Measurements from ENCODE around the gene DESI1.
"Not testable (repeated sequence)": the region's sequence is repeated elsewhere in the genome, so short reads cannot be mapped to it uniquely, and the experiment has no call there.

Gene DESI1

DNA sequence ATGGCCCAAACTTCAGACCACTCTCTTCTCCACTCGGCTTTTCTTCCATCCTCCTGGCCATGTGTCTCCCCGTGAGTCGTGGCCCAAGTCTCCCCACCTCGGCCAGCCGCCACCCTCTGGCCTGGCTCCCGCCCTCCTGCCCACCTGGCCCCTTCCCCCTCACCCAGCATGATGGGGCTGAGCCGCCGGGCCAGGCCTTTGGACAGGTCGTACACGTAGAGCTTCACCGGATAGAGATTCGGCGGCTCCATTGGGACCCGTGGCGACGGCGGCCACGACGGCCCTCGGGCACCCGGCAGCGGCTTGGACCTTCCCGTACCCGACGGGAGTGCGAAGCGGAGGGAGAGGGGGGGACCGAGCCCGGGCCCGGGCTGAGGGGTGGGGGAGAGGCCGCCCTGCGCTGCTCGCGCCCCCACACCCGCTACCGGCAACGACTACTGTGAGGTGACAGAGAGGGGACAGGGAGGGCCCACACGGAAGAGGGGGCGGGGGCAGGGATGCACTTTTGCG, at the start of gene DESI1:
Gene DESI1, minus strand, starts transcription at position 455 of the 510 bp plus-strand sequence. Its CDS starts 204 bp downstream, at position 251.
- DNase-seq = peak; percentile 20

DNA sequence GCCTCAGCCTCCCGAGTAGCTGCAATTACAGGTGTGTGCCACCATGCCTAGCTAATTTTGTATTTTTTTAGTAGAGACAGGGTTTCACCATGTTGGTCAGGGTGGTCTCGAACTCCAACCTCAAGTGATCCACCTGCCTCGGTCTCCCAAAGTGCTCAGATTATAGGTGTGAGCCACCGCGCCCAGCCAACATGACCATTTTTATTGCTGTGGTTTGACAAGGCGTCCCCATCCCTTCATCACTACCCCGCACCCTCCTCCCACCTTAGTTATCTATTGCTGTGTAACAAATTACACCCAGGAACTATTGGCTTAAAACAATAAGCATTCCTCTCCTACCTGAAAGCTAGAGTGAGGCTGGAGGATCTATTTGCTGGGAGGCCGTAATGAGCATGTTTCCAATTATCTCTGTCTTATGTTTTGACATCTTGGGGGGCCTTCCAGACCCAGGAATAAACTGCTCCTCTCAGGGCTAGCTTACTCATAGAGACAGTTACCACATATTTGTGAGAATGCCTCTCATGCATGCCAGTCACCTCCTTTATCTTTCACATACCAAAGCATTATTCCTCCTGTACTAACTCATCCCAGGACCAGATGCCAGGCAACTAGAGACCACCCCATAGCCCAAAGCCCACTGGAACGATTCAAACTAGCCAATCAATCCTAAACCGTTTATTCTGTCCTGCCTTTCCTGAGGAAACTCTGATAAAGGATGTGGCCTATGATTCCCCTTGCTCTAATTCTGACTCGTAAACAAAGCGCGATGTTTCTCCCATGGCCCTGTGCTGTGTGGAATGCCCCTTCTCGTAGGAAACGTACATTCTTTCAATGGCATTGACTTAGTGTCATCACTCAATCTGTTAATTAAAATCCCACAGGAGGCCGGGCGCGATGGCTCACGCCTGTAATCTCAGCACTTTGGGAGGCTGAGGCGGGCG, 48.4 kb upstream of the DESI1 start:
- DNase-seq = no peak

GRCh38 chr22:41664951-41665350, 44.1 kb upstream of the DESI1 start:
- no peak for DNase-seq

- DNase-seq = no peak
Observed at GRCh38 chr22:41664490-41664889, 43.6 kb upstream of the DESI1 start.

DNA sequence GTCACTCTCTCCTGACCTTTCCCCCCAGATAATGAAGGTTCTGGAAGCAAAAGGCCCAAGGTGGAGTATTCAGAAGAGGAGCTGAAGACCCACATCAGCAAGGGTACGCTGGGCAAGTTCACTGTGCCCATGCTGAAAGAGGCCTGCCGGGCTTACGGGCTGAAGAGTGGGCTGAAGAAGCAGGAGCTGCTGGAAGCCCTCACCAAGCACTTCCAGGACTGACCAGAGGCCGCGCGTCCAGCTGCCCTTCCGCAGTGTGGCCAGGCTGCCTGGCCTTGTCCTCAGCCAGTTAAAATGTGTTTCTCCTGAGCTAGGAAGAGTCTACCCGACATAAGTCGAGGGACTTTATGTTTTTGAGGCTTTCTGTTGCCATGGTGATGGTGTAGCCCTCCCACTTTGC, 42.8 kb upstream of the DESI1 start:
- DNase-seq = not testable (repeated sequence)

- DNase-seq = no peak
Observed at GRCh38 chr22:41661713-41662112, 40.9 kb upstream of the DESI1 start.

GRCh38 chr22:41661088-41661487, 40.2 kb upstream of the DESI1 start:
- no peak for DNase-seq

DNA sequence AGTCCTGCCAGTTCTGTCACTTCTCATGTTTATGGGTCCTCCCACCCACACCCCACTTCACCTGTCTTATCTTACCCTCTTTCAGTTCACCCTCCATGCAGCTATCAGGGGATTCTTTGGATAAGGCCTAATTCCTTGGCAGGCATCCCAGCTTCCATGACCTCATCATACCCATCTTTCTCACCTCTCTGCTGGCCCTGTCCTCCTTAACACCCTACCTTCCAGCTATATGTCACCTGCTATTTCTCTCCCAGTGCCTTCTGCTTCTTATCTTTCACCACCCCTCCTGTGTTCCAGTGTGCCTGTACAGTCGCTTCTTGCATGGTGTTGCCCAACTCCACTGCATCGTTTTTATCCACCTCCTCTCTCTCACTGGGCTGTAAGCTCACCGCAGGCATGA, 39.6 kb upstream of the DESI1 start:
- DNase-seq = no peak

- DNase-seq = no peak
Observed at GRCh38 chr22:41659941-41660340, 39.1 kb upstream of the DESI1 start.

- no peak for DNase-seq
Observed at GRCh38 chr22:41658869-41659268, 38.0 kb upstream of the DESI1 start.

- no peak for DNase-seq
Observed at GRCh38 chr22:41657709-41658108, 36.9 kb upstream of the DESI1 start.

- DNase-seq = no peak
Observed at GRCh38 chr22:41656556-41656955, 35.7 kb upstream of the DESI1 start.

GRCh38 chr22:41654322-41654721, 33.5 kb upstream of the DESI1 start:
- DNase-seq = no peak

DNA sequence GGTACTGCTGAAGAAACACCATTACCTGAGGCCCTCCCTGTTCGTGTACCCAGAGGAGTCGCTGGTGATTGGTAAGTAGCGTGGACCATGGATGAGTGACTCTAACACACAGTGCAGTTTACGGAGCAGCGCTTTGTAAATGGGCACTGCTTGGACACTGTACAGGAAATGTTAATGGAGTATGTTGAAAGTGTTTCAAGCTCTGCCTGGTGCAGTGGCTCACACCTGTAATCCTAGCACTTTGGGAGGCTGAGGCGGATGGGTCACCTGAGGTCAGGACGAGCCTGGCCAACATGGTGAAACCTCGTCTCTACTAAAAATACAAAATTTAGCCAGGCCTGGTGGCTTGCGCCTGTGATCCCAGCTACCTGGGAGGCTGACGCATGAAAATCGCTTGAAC, 30.0 kb upstream of the DESI1 start:
- no peak for DNase-seq

- DNase-seq = no peak
Observed at GRCh38 chr22:41650229-41650628, 29.4 kb upstream of the DESI1 start.

GRCh38 chr22:41648432-41648831, 27.6 kb upstream of the DESI1 start:
- DNase-seq = no peak

DNA sequence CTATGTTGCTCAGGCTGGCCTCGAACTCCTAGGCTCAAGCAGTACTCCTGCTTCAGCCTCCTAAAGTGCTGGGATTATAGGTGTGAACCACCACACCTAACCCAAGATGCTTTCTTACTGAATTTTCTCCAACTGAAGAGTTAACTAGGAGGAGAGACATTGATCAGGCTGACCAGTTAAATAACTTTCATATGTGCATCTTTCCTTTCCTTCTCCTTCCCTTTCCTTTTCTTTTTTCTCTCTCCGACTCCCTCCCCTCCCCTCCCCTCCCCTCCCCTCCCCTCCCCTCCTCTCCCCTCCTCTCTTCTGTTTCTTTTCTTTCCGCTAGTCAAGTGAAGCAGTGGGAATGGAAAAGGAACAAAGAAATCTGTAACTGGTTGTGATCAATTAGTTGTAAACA, 26.9 kb upstream of the DESI1 start:
- DNase-seq = no peak

DNA sequence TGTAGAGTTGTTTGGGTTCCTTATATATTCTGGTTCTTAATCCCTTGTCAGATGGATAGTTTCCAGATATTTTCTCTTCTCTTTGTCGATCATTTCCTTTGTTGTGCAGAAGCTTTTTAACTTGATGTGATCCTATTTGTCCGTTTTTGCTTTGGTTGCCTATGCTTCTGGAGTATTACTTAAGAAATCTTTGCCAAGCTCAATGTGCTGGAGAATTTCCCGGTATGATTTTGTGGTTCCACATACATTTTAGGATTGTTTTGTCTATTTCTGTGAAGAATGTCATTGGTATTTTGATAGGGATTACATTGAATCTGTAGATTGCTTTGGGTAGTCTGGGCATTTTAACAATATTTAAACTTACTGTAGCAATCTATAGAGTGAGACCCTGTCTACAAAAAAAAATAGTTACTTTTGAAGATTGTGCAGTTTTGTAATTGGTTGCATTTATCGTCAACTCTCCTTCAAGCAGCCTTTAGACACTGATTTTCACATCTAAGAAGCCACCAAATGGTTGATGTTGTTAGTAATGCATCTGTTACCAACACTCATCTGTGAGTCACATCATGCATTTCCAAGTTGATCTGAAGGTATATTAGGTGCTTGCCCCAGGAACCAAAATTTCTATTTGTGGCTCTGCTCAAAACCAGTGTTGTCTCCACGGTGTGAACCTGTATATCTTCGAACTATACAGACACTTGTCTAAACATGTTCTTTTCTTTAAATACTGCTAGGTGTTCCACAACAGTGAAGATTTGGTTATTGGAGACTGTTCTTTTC, 21.7 kb upstream of the DESI1 start:
- no peak for DNase-seq

- no peak for DNase-seq
Observed at GRCh38 chr22:41641854-41642253, 21.0 kb upstream of the DESI1 start.

DNA sequence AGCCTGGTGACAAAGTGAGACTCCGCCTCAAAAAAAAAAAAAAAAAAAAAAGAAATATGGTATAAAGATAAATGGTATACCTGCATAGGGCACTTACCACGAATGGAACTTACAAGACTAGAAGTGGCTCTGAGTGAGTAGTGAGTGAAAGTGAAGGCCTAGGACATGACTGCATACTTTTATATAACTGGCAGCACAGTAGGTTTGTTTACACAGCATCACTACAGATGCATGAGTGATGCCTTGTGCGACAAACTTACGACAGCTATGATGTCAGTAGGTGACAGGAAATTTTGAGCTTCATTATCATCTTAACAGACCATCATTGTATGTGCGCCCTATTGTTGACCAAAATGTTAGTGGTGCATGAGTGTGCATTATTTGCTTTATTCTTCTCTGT, 17.9 kb upstream of the DESI1 start:
- no peak for DNase-seq

DNA sequence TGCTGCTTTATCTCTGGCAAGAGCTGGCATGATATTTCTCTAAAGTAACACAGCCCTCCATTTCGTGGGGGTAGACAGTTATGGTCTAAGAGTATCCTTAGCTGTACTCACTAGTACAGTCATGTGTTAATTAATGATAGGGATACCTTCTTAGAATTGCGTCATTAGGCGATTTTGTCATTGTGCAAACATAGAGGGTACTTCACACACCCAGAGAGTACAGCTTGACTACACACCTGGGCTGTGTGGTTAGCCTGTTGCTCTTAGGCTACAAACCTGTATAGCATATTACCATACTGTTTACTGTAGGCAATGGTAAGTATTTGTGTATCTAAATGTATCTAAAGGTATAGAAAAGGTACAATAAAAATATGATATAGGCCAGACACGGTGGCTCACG, 17.3 kb upstream of the DESI1 start:
- DNase-seq = peak; percentile 17

GRCh38 chr22:41637623-41638022, 16.8 kb upstream of the DESI1 start:
- DNase-seq = not testable (repeated sequence)

- no peak for DNase-seq
Observed at GRCh38 chr22:41636467-41636866, 15.6 kb upstream of the DESI1 start.

DNA sequence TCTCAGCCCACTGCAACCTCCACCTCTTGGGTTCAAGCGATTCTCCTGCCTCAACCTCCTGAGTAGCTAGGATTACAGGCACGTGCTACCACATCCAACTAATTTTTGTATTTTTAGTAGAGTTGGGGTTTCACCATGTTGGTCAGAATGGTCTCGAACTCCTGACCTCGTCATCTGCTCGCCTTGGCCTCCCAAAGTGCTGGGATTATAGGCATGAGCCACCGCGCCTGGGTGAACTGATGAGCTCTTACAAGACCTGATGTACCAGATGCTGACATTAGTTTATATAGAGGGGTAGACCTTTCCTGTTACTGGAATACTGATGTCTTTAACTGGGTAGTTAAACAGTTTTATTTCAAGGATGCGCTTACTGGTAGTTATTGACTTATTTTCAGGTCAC, 13.8 kb upstream of the DESI1 start:
- not testable (repeated sequence) for DNase-seq
